ENCODE data around the gene CEP89.
A peak's percentile ranks its signal among the peaks of the same experiment; 100 is the strongest.

DNA sequence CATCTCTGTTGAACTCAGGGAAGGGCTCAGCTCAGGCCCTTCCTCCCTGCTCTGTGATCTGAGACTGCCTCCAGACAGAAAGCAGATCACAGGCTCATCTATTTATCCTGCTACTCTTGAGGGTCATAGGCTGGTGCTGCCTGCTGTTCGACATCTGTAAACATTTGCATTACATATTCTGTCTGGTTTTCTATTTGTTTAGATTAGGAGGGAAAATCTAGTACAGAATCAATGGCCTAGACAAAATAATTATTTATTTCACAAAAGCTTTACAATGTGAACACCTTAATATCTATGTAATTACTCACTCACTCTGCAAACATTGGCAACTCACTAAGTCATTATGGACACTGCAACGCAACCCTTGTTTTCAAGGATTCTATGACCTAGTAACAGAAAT, 43.0 kb downstream of the CEP89 start:
- TF ChIP-seq, protein P1, sequence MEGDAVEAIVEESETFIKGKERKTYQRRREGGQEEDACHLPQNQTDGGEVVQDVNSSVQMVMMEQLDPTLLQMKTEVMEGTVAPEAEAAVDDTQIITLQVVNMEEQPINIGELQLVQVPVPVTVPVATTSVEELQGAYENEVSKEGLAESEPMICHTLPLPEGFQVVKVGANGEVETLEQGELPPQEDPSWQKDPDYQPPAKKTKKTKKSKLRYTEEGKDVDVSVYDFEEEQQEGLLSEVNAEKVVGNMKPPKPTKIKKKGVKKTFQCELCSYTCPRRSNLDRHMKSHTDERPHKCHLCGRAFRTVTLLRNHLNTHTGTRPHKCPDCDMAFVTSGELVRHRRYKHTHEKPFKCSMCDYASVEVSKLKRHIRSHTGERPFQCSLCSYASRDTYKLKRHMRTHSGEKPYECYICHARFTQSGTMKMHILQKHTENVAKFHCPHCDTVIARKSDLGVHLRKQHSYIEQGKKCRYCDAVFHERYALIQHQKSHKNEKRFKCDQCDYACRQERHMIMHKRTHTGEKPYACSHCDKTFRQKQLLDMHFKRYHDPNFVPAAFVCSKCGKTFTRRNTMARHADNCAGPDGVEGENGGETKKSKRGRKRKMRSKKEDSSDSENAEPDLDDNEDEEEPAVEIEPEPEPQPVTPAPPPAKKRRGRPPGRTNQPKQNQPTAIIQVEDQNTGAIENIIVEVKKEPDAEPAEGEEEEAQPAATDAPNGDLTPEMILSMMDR (IDR thresholded peaks at IDR 0.05) = no peak
- peak; percentile 43 for TF ChIP-seq POLR2AphosphoS5 (IDR thresholded peaks at IDR 0.05)
